Measurements from ENCODE around the gene PIK3C3. TPM values are rescaled to one million over a fixed set of nuclear protein-coding genes. Genes with fewer than 3 reads are reported as not detected.

PIK3C3 gene
- total and polyA plus RNA-seq, 4 donors, result 12.2 to 25.8 (median 15.8) TPM

GRCh38 chr18:42092848-42093247, 137.8 kb downstream of the PIK3C3 start:
- TF ChIP-seq HNF4G (IDR thresholded peaks at IDR 0.05) (no peak), MAX (IDR thresholded peaks at IDR 0.05) (no peak), FOXA2 (IDR thresholded peaks at IDR 0.05) (no peak), ATF3 (IDR thresholded peaks at IDR 0.05) (no peak)
- Histone ChIP-seq H3K9me3 (ENCODE audit: control insufficient read depth in 4 of 4, low read length in 3 of 4) (no peaks in the 10 kb centered on the region), H3K4me1 (ENCODE audit: control insufficient read depth in 4 of 4, insufficient read depth in 4 of 4, low read length in 3 of 4) (no peaks in the 10 kb centered on the region), H3K4me3 (ENCODE audit: low read depth in 1 of 3, low read length in 3 of 3) (no peak overlapping the region), H3K36me3 (ENCODE audit: control insufficient read depth in 4 of 4, insufficient read depth in 3 of 4, low read depth in 1 of 4, low read length in 3 of 4) (no peaks in the 10 kb centered on the region), H3K27ac (ENCODE audit: low read depth in 1 of 2, low read length in 2 of 2) (no peak overlapping the region), H3K9ac (ENCODE audit: low read depth in 1 of 2, low read length in 2 of 2) (no peak overlapping the region), H3K27me3 (ENCODE audit: control insufficient read depth in 4 of 4, insufficient read depth in 4 of 4, low read length in 3 of 4) (no peaks in the 10 kb centered on the region)
- no peak for DNase-seq (ENCODE audit: low spot score)
- WGBS, result 36% methylated on average over 1 of the region's 1 CpG

GRCh38 chr18:42094875-42095274, 139.8 kb downstream of the PIK3C3 start:
- H3K27ac ChIP-seq (ENCODE audit: low read depth in 1 of 2, low read length in 2 of 2), result no peak overlapping the region
- TF ChIP-seq TAF1 (conservative IDR thresholded peaks at IDR 0.05) (no peak), GABPA (IDR thresholded peaks at IDR 0.05 in 1 of 2, conservative IDR thresholded peaks at IDR 0.05 in 1 of 2) (no peak), HNF4A (conservative IDR thresholded peaks at IDR 0.05) (peak in 1 of 2 donors; percentile 9), ZBTB33 (IDR thresholded peaks at IDR 0.05) (no peak), EGR1 (IDR thresholded peaks at IDR 0.05; ENCODE audit: low read depth in 2 of 2) (no peak)
- no peak for DNase-seq (ENCODE audit: low spot score)

GRCh38 chr18:42095732-42096377, 140.8 kb downstream of the PIK3C3 start:
- TF ChIP-seq JUND (IDR thresholded peaks at IDR 0.05) (no peak), TAF1 (conservative IDR thresholded peaks at IDR 0.05) (no peak), RXRA (IDR thresholded peaks at IDR 0.05) (no peak), MAX (IDR thresholded peaks at IDR 0.05) (no peak), ZBTB33 (IDR thresholded peaks at IDR 0.05) (no peak)
- no peak overlapping the region for H3K4me3 ChIP-seq (ENCODE audit: low read depth in 1 of 3, low read length in 3 of 3)
- H3K27me3 ChIP-seq (ENCODE audit: control insufficient read depth in 4 of 4, insufficient read depth in 4 of 4, low read length in 3 of 4), result no peaks in the 10 kb centered on the region
- no peak for DNase-seq (ENCODE audit: low spot score)
- H3K4me1 ChIP-seq (ENCODE audit: control insufficient read depth in 4 of 4, insufficient read depth in 4 of 4, low read length in 3 of 4), result no peaks in the 10 kb centered on the region
- no peak overlapping the region for H3K27ac ChIP-seq (ENCODE audit: low read depth in 1 of 2, low read length in 2 of 2)
- no peak overlapping the region for H3K9ac ChIP-seq (ENCODE audit: low read depth in 1 of 2, low read length in 2 of 2)
- no peaks in the 10 kb centered on the region for H3K9me3 ChIP-seq (ENCODE audit: control insufficient read depth in 4 of 4, low read length in 3 of 4)
- no peaks in the 10 kb centered on the region for H3K36me3 ChIP-seq (ENCODE audit: control insufficient read depth in 4 of 4, insufficient read depth in 3 of 4, low read depth in 1 of 4, low read length in 3 of 4)

More at GRCh38 chr18:42094875-42095274, 139.8 kb downstream of the PIK3C3 start:
- no peak overlapping the region for H3K9ac ChIP-seq (ENCODE audit: low read depth in 1 of 2, low read length in 2 of 2)
- H3K4me3 ChIP-seq (ENCODE audit: low read depth in 1 of 3, low read length in 3 of 3), result no peak overlapping the region
- H3K4me1 ChIP-seq (ENCODE audit: control insufficient read depth in 4 of 4, insufficient read depth in 4 of 4, low read length in 3 of 4), result no peaks in the 10 kb centered on the region
- no peaks in the 10 kb centered on the region for H3K36me3 ChIP-seq (ENCODE audit: control insufficient read depth in 4 of 4, insufficient read depth in 3 of 4, low read depth in 1 of 4, low read length in 3 of 4)
- H3K9me3 ChIP-seq (ENCODE audit: control insufficient read depth in 4 of 4, low read length in 3 of 4), result no peaks in the 10 kb centered on the region
- H3K27me3 ChIP-seq (ENCODE audit: control insufficient read depth in 4 of 4, insufficient read depth in 4 of 4, low read length in 3 of 4), result no peaks in the 10 kb centered on the region
